Transverse colon (tissue), 3 donors: Measurements from ENCODE around the gene SLC37A1.

ENCODE experiments used
- CTCF ChIP-seq, 5 experiments: fragments of 200-600 bp in 3 of 5; fragments of 450-650 bp in 2 of 5; sonication (generic) in 3 of 5; IDR thresholded peaks; 1 replicate in 2 of 5; 2 replicates in 3 of 5; pipeline ENCODE4 v1.5.1; 2016 to 2017; ENCODE audit warnings: antibody characterized with exemption in 5 of 5, inconsistent platforms in 3 of 5, mild to moderate bottlenecking in 2 of 5, moderate library complexity in 1 of 5
- EP300 ChIP-seq: sonication (generic); formaldehyde crosslinking; IDR thresholded peaks from one replicate; pipeline ENCODE4 v1.6.1; 2017; ENCODE audit warnings: antibody characterized with exemption, low read depth

DNA sequence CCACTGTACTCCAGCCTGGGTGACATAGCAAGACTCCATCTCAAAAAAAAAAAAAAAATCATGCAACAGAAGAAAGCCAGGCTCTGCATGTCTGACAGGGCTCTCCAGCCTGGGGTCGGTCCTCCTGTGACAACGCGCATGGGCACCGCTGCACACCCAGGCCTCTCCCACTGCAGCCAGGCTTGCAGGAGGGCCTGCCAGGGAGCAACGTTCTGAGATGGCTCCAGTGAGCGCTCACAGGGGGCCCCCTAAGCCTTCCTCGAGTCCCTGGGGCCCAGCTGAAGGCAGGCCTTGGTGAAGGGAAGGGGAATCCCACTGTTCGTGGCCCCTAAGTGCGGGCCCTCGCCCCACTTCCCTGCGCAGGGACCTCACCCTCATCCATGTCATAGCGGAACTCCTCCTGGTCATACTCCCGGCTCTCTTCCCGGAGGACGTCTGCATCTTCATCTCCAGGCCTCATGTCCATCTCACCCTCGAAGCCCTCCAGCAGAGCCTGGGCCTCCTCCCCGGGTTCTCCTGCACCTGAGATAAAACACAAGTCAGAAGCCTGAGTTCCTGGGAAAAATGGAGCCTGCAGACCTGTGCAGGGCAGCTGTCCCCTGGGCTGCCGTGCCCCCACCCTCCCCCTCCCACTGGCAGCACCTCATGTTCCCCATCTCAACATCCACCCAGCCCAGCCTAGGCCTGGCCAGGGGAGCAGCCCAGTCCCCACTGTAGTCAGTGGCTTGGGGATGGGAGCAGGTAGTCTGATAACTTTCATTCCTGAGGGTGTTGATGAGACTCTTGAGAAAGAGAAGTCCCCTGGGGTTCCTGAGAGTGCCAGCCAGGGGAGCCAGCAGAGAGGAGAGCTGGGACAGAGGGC is 37.9 kb upstream of the SLC37A1 start:
- TF ChIP-seq CTCF (IDR thresholded peaks at IDR 0.05) (no peak), EP300 (no peak)
